SK-N-SH treated with all-trans-retinoic acid at 6 μM for 48 hours (cell line): ENCODE data around the gene IRS2.
A peak's percentile ranks its signal among the peaks of the same experiment; 100 is the strongest.

Experiments used
- ATAC-seq: fragments of 200-7000 bp; cut with Tn5 transposase; 3 replicates; pipeline ENCODE4 v1.9.1; 2020; ENCODE audit warnings: mild to moderate bottlenecking, moderate library complexity
- ARNTL ChIP-seq: fragments of 450-650 bp; formaldehyde crosslinking; IDR thresholded peaks from 2 replicates; pipeline ENCODE4 v1.5.0; 2020; ENCODE audit warnings: low read depth, mild to moderate bottlenecking, moderate library complexity, borderline replicate concordance
- BACH2 ChIP-seq: fragments of 250-450 bp; sonication (Bioruptor Pico); IDR thresholded peaks from 2 replicates; pipeline ENCODE4 v1.9.0; 2021; ENCODE audit warnings: mild to moderate bottlenecking, borderline replicate concordance
- CSDC2 ChIP-seq: fragments of 250-450 bp; sonication (Bioruptor Pico); IDR thresholded peaks from 2 replicates; pipeline ENCODE4 v1.5.0; 2020; ENCODE audit warnings: mild to moderate bottlenecking, moderate library complexity
- ESRRG ChIP-seq: fragments of 250-450 bp; sonication (Bioruptor Pico); IDR thresholded peaks from 2 replicates; pipeline ENCODE4 v1.6.1; 2021; ENCODE audit warnings: mild to moderate bottlenecking
- GLIS3 ChIP-seq: fragments of 250-450 bp; sonication (Bioruptor Pico); IDR thresholded peaks from 2 replicates; pipeline ENCODE4 v1.5.0; 2020; ENCODE audit warnings: mild to moderate bottlenecking, moderate library complexity
- ISL1 ChIP-seq: fragments of 250-450 bp; sonication (Bioruptor Pico); IDR thresholded peaks from 2 replicates; pipeline ENCODE4 v2.1.2; 2022; ENCODE audit warnings: mild to moderate bottlenecking, moderate library complexity
- OSR1 ChIP-seq: fragments of 250-450 bp; sonication (Bioruptor Pico); IDR thresholded peaks from 2 replicates; pipeline ENCODE4 v1.8.0; 2022; ENCODE audit warnings: moderate library complexity, mild to moderate bottlenecking, inconsistent platforms
- PPARA ChIP-seq: fragments of 250-450 bp; sonication (Bioruptor Pico); IDR thresholded peaks from 2 replicates; pipeline ENCODE4 v1.5.0; 2020; ENCODE audit warnings: mild to moderate bottlenecking, borderline replicate concordance
- RARB ChIP-seq: fragments of 250-450 bp; sonication (Bioruptor Pico); IDR thresholded peaks from 2 replicates; pipeline ENCODE4 v1.8.0; 2021; ENCODE audit warnings: mild to moderate bottlenecking, moderate library complexity
- SNAI2 ChIP-seq: fragments of 250-450 bp; sonication (Bioruptor Pico); IDR thresholded peaks from 2 replicates; pipeline ENCODE4 v1.5.0; 2020; ENCODE audit warnings: mild to moderate bottlenecking, moderate library complexity
- TCF4 ChIP-seq: fragments of 250-450 bp; sonication (Bioruptor Pico); IDR thresholded peaks from 2 replicates; pipeline ENCODE4 v1.8.0; 2021; ENCODE audit warnings: mild to moderate bottlenecking, moderate library complexity, borderline replicate concordance
- TOX ChIP-seq: fragments of 250-450 bp; sonication (Bioruptor Pico); IDR thresholded peaks from 2 replicates; pipeline ENCODE4 v1.8.0; 2021; ENCODE audit warnings: mild to moderate bottlenecking, moderate library complexity, borderline replicate concordance
- ZFP3 ChIP-seq: fragments of 250-450 bp; sonication (Bioruptor Pico); IDR thresholded peaks from 2 replicates; pipeline ENCODE4 v1.5.0; 2020; ENCODE audit warnings: mild to moderate bottlenecking, moderate library complexity
- ZFP30 ChIP-seq: fragments of 450-650 bp; formaldehyde crosslinking; IDR thresholded peaks from 2 replicates; pipeline ENCODE4 v1.5.0; 2022; ENCODE audit warnings: mild to moderate bottlenecking, moderate library complexity
- ZNF565 ChIP-seq: fragments of 450-650 bp; formaldehyde crosslinking; conservative IDR thresholded peaks from 2 replicates; pipeline ENCODE4 v1.5.0; 2020; ENCODE audit warnings: low read depth, mild to moderate bottlenecking, moderate library complexity
- ZNF8 ChIP-seq: fragments of 450-650 bp; formaldehyde crosslinking; IDR thresholded peaks from 2 replicates; pipeline ENCODE4 v1.5.0; 2020; ENCODE audit warnings: mild to moderate bottlenecking, moderate library complexity
- TF ChIP-seq, protein P1 (sequence below): fragments of 250-450 bp; sonication (Bioruptor Pico); IDR thresholded peaks from 2 replicates; pipeline ENCODE4 v1.8.0; 2021; ENCODE audit warnings: low read depth, mild to moderate bottlenecking, moderate library complexity, borderline replicate concordance
- TF ChIP-seq, protein P2 (sequence below): fragments of 250-450 bp; sonication (Bioruptor Pico); IDR thresholded peaks from 2 replicates; pipeline ENCODE4 v1.5.1; 2020; ENCODE audit warnings: low read depth, mild to moderate bottlenecking, moderate library complexity
- TF ChIP-seq, protein P3 (sequence below): fragments of 250-450 bp; sonication (Bioruptor Pico); IDR thresholded peaks from 2 replicates; pipeline ENCODE4 v1.8.0; 2020; ENCODE audit warnings: mild to moderate bottlenecking, moderate library complexity, borderline replicate concordance
- TF ChIP-seq, protein P4 (sequence below): fragments of 250-450 bp; sonication (Bioruptor Pico); IDR thresholded peaks from 2 replicates; pipeline ENCODE4 v1.5.1; 2021; ENCODE audit warnings: mild to moderate bottlenecking, moderate library complexity

Gene IRS2

DNA sequence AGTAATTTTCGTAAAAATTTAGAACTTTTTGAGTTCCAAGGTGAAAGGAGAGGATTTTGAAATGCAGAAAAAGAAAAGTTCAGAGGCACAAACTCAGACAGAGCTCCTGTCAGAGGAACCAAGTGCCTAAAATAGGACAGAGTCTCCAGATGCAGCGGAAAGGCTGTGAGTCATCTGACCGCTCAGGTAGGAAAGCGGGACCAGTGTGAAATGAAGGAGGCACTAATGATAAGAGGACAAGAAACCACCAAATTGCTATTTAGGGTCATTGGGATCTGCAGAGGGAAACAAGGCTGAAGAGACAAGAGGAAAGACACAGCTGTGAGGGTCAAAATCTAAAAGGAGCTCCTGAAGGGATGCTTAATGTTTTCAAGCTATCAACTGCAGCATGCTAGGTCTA lies 34.9 kb downstream of the IRS2 start:
- no peak for ATAC-seq
- TF ChIP-seq ZFP30 (CRISPR knock-in tag) (no peak), ZNF565 (CRISPR knock-in tag) (no peak), RARB (CRISPR knock-in tag) (no peak), TCF4 (CRISPR knock-in tag) (no peak), BACH2 (CRISPR knock-in tag) (no peak), TOX (CRISPR knock-in tag) (no peak)
- TF ChIP-seq, protein P1, sequence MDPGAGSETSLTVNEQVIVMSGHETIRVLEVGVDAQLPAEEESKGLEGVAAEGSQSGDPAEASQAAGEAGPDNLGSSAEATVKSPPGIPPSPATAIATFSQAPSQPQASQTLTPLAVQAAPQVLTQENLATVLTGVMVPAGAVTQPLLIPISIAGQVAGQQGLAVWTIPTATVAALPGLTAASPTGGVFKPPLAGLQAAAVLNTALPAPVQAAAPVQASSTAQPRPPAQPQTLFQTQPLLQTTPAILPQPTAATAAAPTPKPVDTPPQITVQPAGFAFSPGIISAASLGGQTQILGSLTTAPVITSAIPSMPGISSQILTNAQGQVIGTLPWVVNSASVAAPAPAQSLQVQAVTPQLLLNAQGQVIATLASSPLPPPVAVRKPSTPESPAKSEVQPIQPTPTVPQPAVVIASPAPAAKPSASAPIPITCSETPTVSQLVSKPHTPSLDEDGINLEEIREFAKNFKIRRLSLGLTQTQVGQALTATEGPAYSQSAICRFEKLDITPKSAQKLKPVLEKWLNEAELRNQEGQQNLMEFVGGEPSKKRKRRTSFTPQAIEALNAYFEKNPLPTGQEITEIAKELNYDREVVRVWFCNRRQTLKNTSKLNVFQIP (CRISPR knock-in tag), result no peak

DNA sequence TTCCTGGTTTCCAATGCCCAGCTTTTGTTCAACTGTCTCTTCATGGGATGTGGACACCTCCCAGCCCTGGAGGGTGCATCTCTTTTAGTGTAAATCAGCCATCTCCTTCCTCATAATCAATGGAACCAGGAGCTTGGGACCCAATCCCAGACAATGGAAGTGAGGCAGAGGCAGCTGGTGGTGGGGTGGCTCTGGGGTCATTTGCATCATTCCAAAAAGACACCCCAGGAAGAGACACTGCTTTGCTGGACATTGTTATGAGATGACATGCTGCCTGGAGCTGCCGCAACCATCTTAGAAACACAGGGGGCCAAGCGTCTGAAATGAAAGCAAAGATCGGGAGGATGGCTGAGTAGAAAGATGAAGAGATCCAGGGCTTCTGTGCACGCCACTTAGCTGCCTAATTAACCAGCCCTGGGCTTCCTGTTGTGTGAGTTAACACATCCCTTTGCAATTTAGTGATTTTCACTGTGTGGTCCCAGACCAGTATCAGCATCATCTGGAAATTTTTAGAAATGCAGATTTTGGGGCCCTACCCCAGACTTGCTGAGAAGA lies 36.1 kb downstream of the IRS2 start:
- ATAC-seq, result peak; percentile 9; the same call in 2 of the 3 replicates
- TF ChIP-seq ARNTL (CRISPR knock-in tag) (no peak), TOX (CRISPR knock-in tag) (no peak), ZNF8 (CRISPR knock-in tag) (no peak)
- TF ChIP-seq, protein P2, sequence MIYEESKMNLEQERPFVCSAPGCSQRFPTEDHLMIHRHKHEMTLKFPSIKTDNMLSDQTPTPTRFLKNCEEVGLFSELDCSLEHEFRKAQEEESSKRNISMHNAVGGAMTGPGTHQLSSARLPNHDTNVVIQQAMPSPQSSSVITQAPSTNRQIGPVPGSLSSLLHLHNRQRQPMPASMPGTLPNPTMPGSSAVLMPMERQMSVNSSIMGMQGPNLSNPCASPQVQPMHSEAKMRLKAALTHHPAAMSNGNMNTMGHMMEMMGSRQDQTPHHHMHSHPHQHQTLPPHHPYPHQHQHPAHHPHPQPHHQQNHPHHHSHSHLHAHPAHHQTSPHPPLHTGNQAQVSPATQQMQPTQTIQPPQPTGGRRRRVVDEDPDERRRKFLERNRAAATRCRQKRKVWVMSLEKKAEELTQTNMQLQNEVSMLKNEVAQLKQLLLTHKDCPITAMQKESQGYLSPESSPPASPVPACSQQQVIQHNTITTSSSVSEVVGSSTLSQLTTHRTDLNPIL, result no peak

DNA sequence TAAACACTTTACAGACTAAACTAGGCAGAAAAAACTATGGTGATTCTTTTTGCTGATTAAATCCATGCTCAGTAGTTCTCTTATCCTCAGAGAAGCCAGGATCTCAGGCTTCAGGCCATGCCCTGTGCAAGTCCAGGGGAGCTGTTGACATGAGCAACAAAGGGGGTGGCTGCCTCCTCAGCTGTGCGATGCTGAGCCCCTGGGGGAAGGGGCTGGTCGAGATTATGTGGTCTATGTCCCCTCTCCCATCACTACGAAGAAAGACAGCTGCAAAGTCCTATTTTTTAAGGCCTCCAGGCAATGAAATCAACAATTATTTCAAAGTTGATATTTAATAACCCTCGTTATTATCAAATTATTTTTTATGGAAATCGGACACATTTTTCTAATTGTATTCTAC lies 37.0 kb downstream of the IRS2 start:
- TF ChIP-seq, protein P3, sequence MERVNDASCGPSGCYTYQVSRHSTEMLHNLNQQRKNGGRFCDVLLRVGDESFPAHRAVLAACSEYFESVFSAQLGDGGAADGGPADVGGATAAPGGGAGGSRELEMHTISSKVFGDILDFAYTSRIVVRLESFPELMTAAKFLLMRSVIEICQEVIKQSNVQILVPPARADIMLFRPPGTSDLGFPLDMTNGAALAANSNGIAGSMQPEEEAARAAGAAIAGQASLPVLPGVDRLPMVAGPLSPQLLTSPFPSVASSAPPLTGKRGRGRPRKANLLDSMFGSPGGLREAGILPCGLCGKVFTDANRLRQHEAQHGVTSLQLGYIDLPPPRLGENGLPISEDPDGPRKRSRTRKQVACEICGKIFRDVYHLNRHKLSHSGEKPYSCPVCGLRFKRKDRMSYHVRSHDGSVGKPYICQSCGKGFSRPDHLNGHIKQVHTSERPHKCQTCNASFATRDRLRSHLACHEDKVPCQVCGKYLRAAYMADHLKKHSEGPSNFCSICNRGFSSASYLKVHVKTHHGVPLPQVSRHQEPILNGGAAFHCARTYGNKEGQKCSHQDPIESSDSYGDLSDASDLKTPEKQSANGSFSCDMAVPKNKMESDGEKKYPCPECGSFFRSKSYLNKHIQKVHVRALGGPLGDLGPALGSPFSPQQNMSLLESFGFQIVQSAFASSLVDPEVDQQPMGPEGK, result no peak
- TF ChIP-seq OSR1 (CRISPR knock-in tag) (no peak), ZFP30 (CRISPR knock-in tag) (no peak), ZFP3 (CRISPR knock-in tag) (no peak), CSDC2 (CRISPR knock-in tag) (no peak), ISL1 (CRISPR knock-in tag) (no peak), PPARA (CRISPR knock-in tag) (no peak), ZNF8 (CRISPR knock-in tag) (no peak), GLIS3 (CRISPR knock-in tag) (no peak), ESRRG (CRISPR knock-in tag) (no peak), SNAI2 (no peak), RARB (CRISPR knock-in tag) (no peak), TOX (CRISPR knock-in tag) (no peak)
- ATAC-seq, result peak; percentile 42

DNA sequence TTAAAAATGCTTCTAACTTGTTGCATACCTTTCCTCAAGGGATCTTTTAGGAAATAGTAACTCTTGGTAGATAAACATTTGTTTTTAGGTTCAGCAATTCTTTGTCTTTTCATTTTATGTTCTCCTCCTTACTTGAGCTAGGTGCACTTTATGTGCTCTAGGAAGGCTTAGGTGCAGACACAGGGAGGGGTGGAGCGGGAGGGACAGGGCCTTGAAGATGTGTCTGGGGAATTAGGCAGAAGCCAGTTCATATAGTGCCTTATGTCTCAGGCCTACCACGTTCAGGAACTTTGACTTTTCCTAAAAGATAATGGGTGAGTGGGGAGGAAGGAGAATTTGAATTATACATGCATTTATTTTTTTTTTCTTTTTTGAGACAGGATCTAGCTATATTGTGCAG lies 37.7 kb downstream of the IRS2 start:
- TF ChIP-seq TOX (CRISPR knock-in tag) (no peak), ESRRG (CRISPR knock-in tag) (no peak), RARB (CRISPR knock-in tag) (no peak), OSR1 (CRISPR knock-in tag) (no peak)
- TF ChIP-seq, protein P4, sequence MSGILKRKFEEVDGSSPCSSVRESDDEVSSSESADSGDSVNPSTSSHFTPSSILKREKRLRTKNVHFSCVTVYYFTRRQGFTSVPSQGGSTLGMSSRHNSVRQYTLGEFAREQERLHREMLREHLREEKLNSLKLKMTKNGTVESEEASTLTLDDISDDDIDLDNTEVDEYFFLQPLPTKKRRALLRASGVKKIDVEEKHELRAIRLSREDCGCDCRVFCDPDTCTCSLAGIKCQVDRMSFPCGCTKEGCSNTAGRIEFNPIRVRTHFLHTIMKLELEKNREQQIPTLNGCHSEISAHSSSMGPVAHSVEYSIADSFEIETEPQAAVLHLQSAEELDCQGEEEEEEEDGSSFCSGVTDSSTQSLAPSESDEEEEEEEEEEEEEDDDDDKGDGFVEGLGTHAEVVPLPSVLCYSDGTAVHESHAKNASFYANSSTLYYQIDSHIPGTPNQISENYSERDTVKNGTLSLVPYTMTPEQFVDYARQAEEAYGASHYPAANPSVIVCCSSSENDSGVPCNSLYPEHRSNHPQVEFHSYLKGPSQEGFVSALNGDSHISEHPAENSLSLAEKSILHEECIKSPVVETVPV (CRISPR knock-in tag), result no peak
- TF ChIP-seq, protein P2, result no peak
- ATAC-seq, result no peak
